Measurements from ENCODE around the gene ZC3H18. TPM values are rescaled to one million over a fixed set of nuclear protein-coding genes. Genes with fewer than 3 reads are reported as not detected.

The ZC3H18 gene
- total RNA-seq, 1 donor from 2014 or later = 48.9 TPM

DNA sequence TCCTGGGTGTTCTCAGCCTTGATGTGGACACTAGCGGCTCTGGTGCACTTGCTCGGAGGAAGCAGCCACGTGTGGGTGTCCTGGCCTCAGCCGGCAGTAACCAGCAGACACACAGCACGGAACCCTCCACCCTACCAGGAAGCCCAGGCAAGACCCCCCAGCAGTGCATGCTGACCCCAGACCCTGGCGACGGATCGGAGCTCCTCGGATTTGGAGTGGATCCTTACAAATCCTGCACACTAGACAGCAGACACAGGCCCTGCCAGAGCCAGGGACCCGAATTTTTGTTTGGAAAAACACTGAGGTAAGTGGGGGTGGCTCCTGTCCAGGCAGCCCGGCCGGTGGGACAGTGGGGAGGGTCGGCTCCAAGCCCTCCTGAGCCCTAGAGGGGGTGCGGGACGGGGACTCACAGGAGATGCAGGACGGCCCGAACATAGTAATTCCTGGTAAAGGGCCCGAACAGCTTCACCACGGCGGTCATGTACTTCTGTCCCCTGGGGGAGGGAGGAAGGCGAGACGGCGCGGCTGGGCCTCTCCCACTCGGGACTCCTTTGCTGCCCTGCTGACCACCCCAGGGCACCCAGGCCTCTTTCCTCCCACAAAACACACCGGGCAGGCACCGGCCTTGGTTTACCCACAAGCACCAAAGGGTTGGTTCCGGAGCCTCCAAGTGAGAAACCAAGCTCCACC lies 76.3 kb downstream of the ZC3H18 start:
- H3K36me3 Mint-ChIP-seq (ENCODE audit: unreplicated experiment) = no peaks in the 10 kb centered on the region
- H3K27ac Mint-ChIP-seq (ENCODE audit: unreplicated experiment) = no peak overlapping the region
- H3K4me3 Mint-ChIP-seq (ENCODE audit: unreplicated experiment) = no peak overlapping the region
- no peak for DNase-seq
- H3K9me3 Mint-ChIP-seq (ENCODE audit: unreplicated experiment) = peaks cover 7% of the 10 kb centered on the region
- peaks cover 6% of the 10 kb centered on the region for H3K4me1 Mint-ChIP-seq (ENCODE audit: low read depth, unreplicated experiment)
- peaks cover 9% of the 10 kb centered on the region for H3K27me3 Mint-ChIP-seq (ENCODE audit: unreplicated experiment)
- TF ChIP-seq, protein P1, sequence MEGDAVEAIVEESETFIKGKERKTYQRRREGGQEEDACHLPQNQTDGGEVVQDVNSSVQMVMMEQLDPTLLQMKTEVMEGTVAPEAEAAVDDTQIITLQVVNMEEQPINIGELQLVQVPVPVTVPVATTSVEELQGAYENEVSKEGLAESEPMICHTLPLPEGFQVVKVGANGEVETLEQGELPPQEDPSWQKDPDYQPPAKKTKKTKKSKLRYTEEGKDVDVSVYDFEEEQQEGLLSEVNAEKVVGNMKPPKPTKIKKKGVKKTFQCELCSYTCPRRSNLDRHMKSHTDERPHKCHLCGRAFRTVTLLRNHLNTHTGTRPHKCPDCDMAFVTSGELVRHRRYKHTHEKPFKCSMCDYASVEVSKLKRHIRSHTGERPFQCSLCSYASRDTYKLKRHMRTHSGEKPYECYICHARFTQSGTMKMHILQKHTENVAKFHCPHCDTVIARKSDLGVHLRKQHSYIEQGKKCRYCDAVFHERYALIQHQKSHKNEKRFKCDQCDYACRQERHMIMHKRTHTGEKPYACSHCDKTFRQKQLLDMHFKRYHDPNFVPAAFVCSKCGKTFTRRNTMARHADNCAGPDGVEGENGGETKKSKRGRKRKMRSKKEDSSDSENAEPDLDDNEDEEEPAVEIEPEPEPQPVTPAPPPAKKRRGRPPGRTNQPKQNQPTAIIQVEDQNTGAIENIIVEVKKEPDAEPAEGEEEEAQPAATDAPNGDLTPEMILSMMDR (IDR thresholded peaks at IDR 0.05; ENCODE audit: partially characterized antibody, unreplicated experiment) = no peak

DNA sequence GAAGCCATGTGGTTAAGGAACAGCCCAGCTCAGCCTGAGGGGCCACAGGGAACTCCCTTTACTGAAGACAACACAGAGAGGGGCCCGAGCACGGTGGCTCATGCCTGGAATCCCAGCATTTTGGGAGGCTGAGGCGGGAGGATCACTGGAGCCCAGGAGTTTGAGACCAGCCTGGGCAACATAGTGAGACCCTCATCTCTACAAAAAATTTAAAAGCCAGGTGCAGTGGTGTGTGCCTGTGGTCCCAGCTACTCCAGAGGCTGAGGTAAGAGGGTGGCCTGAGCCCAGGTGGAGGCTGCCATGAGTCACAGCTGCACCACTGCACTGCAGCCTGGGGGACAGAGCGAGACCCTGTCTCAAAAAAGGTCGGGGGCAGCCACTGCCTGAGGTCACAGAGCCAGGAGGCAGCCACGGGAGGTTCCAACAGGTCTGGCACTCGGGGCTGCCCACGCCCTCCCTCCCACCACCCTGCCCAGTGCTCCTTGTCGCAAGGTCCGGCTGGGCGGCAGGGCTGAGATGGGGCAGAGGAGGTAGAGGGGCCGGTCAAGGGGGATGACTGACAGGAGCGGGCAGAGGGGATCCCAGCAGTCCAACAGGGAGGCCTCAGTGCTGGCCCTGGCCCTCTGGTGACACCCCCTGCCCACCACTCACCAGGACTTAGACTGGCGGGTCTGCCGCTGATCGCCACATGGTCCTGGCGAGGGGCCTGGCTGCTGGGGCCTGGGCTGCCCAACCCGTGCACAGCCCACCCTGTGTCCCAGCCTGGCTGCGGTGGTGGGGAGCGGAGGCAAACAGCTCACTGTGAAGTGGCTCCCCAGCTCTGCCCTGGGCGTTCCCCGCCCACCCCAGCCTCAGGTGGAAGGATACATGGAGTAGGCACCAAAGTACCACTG lies 77.2 kb downstream of the ZC3H18 start:
- Mint-ChIP-seq H3K27me3 (ENCODE audit: unreplicated experiment) (peaks cover 9% of the 10 kb centered on the region), H3K27ac (ENCODE audit: unreplicated experiment) (no peak overlapping the region), H3K4me1 (ENCODE audit: low read depth, unreplicated experiment) (peaks cover 6% of the 10 kb centered on the region), H3K9me3 (ENCODE audit: unreplicated experiment) (peaks cover 6% of the 10 kb centered on the region), H3K36me3 (ENCODE audit: unreplicated experiment) (no peaks in the 10 kb centered on the region), H3K4me3 (ENCODE audit: unreplicated experiment) (no peak overlapping the region)
- no peak for DNase-seq
- TF ChIP-seq, protein P1 (IDR thresholded peaks at IDR 0.05; ENCODE audit: partially characterized antibody, unreplicated experiment) = no peak

DNA sequence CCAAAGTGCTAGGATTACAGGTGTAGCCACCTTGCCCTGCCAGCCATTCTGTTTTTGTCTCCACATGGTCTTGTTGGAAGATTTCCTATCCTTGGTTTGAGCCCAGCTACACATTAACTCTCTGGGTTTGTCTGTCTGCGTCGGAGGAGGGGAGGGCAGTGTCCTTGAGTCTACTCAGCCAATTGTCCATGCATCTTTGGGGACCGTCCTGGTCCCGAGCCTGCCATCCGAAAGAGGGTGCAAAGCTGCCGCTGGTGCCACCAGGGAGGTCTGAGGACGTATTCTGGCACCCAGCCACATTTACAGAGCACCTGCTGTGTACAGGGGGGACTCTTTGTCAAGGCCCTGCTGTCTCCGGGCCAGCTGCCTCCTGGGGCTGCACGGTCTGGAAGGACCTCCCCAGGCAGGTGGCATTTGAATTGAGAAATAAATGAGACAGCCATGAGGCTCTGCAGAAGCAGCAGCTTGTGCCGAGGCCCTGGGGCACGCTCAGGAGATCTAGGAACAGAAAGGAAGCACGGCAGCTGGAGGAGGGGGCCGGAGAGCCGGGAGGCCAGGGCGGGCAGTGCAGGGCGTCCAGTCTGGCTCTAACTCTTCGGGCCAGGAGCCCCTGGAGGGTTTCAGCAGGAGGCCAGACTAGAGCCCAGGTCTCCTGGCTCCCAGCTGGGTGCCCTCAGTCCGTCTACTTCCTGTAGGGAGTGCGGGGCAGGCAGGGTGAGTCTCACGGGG lies 79.2 kb downstream of the ZC3H18 start:
- peaks cover 6% of the 10 kb centered on the region for H3K4me1 Mint-ChIP-seq (ENCODE audit: low read depth, unreplicated experiment)
- no peaks in the 10 kb centered on the region for H3K36me3 Mint-ChIP-seq (ENCODE audit: unreplicated experiment)
- H3K27ac Mint-ChIP-seq (ENCODE audit: unreplicated experiment) = peak overlapping the region; percentile 67
- H3K27me3 Mint-ChIP-seq (ENCODE audit: unreplicated experiment) = peaks cover 9% of the 10 kb centered on the region
- peak overlapping the region; percentile 12 for H3K4me3 Mint-ChIP-seq (ENCODE audit: unreplicated experiment)
- H3K9me3 Mint-ChIP-seq (ENCODE audit: unreplicated experiment) = peaks cover 6% of the 10 kb centered on the region
- TF ChIP-seq, protein P1 (IDR thresholded peaks at IDR 0.05; ENCODE audit: partially characterized antibody, unreplicated experiment) = no peak
- DNase-seq = peak; percentile 19

DNA sequence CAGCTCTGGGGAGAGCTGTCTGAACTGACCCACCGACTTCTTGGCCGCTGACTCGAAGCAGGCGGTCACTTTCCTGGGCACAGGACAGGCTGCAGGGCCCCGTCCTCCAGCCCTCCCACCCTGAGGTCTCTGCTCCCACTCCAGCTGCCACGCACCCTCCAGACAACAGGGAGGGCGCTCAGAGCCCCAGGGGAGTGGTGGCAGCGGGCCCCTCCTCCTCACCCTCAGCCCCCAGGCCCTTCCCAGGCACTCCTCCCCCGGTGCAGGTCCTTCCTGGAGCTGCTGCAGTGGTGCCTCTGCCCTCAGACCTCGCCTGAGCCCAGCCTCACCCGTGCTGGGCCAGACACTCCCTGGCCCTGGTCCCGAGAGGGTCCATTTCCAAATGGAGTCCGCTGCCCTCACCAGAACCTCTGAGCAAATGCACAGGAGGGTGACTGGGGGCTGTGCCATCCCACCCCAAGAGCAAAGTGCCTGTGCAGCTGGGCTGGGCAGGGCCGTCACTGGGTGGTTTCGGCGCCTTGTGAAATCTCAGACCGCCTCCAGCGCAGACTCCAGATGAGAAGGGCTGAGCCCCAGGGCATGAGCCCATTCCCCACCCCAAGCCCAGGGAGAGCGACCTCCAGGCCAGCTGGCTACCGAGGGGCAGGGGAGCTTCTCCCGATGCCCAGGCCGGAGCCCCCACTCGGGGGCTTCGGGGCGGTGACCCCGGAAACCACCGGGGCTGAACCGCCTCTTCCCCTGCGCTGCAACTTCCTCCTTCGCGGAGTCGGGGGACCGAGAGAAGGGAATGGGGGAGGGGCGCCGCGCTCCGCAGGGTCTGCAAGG lies 79.9 kb downstream of the ZC3H18 start:
- Mint-ChIP-seq H3K4me1 (ENCODE audit: low read depth, unreplicated experiment) (peaks cover 10% of the 10 kb centered on the region), H3K36me3 (ENCODE audit: unreplicated experiment) (no peaks in the 10 kb centered on the region), H3K27me3 (ENCODE audit: unreplicated experiment) (peaks cover 13% of the 10 kb centered on the region), H3K27ac (ENCODE audit: unreplicated experiment) (no peak overlapping the region), H3K4me3 (ENCODE audit: unreplicated experiment) (peak overlapping the region; percentile 80), H3K9me3 (ENCODE audit: unreplicated experiment) (peaks cover 4% of the 10 kb centered on the region)
- DNase-seq = no peak
- TF ChIP-seq, protein P1 (IDR thresholded peaks at IDR 0.05; ENCODE audit: partially characterized antibody, unreplicated experiment) = no peak
